Measurements from ENCODE around the gene WDSUB1.

Gene WDSUB1

DNA sequence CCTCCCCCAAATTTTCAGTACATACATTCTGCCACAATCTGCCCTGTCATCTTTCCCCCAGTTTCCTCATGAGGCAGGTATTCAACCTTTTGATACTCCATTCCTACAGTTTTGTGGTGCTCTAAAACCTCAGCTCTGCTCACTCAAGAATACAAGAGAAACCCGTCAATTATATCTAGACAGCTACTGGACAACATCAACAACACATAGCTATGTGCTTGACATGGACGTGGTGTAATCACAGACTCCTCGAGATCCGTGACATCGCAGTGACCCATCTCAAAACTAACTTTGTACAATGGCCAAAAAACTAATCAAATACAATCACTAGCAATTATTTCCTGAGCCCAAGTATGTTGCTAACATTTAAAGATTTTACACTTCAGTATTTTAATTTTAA, 23.6 kb downstream of the WDSUB1 start:
- H3K9me3 ChIP-seq (ENCODE audit: insufficient read depth, low read depth, low read length) = no peaks in the 10 kb centered on the region
- no peaks in the 10 kb centered on the region; the same call in 1 of the 2 replicates for H3K4me1 ChIP-seq (ENCODE audit: insufficient read depth, low read length)
- H3K9ac ChIP-seq (ENCODE audit: low read depth, low read length) = no peak overlapping the region
- H3K4me3 ChIP-seq (ENCODE audit: low read length) = no peak overlapping the region
- no peaks in the 10 kb centered on the region for H3K27me3 ChIP-seq (ENCODE audit: insufficient read depth, low read length)
- no peaks in the 10 kb centered on the region for H3K36me3 ChIP-seq (ENCODE audit: insufficient read depth, low read depth, low read length)
- H3K27ac ChIP-seq (ENCODE audit: low read length) = no peak overlapping the region

DNA sequence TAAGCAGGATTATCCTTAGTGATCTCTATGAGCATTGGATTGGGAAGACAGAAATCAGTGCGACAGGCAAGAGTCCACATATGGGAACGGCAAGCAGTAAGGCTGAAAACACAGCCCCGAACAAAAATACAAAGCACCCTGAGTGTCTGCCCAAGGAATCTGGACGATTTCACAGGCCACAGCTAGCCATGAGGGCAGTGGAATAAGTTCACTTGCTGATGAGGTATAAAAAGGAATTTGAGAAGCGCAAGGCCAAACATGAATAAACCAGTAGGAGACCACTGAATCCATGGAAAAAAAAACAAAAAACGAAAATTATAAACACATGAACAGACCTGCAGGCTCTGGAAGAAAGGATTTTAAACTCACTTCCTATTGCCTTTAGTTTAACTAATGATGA, 24.3 kb downstream of the WDSUB1 start:
- H3K4me1 ChIP-seq (ENCODE audit: insufficient read depth, low read length) = no peaks in the 10 kb centered on the region
- no peak overlapping the region for H3K4me3 ChIP-seq (ENCODE audit: low read length)
- H3K9me3 ChIP-seq (ENCODE audit: insufficient read depth, low read depth, low read length) = no peaks in the 10 kb centered on the region
- no peak overlapping the region for H3K27ac ChIP-seq (ENCODE audit: low read length)
- H3K36me3 ChIP-seq (ENCODE audit: insufficient read depth, low read depth, low read length) = no peaks in the 10 kb centered on the region
- no peaks in the 10 kb centered on the region for H3K27me3 ChIP-seq (ENCODE audit: insufficient read depth, low read length)
- H3K9ac ChIP-seq (ENCODE audit: low read depth, low read length) = no peak overlapping the region

- H3K27me3 ChIP-seq (ENCODE audit: insufficient read depth, low read length) = no peaks in the 10 kb centered on the region
- no peak overlapping the region for H3K27ac ChIP-seq (ENCODE audit: low read length)
- no peaks in the 10 kb centered on the region for H3K4me1 ChIP-seq (ENCODE audit: insufficient read depth, low read length)
- H3K4me3 ChIP-seq (ENCODE audit: low read length) = no peak overlapping the region
- no peak overlapping the region for H3K9ac ChIP-seq (ENCODE audit: low read depth, low read length)
- no peaks in the 10 kb centered on the region for H3K9me3 ChIP-seq (ENCODE audit: insufficient read depth, low read depth, low read length)
- H3K36me3 ChIP-seq (ENCODE audit: insufficient read depth, low read depth, low read length) = no peaks in the 10 kb centered on the region
Measured at GRCh38 chr2:159256159-159256558, 30.3 kb downstream of the WDSUB1 start.

- H3K27ac ChIP-seq (ENCODE audit: low read length) = no peak overlapping the region
- no peak overlapping the region for H3K4me3 ChIP-seq (ENCODE audit: low read length)
- no peaks in the 10 kb centered on the region for H3K36me3 ChIP-seq (ENCODE audit: insufficient read depth, low read depth, low read length)
- H3K27me3 ChIP-seq (ENCODE audit: insufficient read depth, low read length) = no peaks in the 10 kb centered on the region
- no peaks in the 10 kb centered on the region for H3K9me3 ChIP-seq (ENCODE audit: insufficient read depth, low read depth, low read length)
- no peaks in the 10 kb centered on the region for H3K4me1 ChIP-seq (ENCODE audit: insufficient read depth, low read length)
- H3K9ac ChIP-seq (ENCODE audit: low read depth, low read length) = no peak overlapping the region
Measured at GRCh38 chr2:159252905-159253304, 33.6 kb downstream of the WDSUB1 start.

DNA sequence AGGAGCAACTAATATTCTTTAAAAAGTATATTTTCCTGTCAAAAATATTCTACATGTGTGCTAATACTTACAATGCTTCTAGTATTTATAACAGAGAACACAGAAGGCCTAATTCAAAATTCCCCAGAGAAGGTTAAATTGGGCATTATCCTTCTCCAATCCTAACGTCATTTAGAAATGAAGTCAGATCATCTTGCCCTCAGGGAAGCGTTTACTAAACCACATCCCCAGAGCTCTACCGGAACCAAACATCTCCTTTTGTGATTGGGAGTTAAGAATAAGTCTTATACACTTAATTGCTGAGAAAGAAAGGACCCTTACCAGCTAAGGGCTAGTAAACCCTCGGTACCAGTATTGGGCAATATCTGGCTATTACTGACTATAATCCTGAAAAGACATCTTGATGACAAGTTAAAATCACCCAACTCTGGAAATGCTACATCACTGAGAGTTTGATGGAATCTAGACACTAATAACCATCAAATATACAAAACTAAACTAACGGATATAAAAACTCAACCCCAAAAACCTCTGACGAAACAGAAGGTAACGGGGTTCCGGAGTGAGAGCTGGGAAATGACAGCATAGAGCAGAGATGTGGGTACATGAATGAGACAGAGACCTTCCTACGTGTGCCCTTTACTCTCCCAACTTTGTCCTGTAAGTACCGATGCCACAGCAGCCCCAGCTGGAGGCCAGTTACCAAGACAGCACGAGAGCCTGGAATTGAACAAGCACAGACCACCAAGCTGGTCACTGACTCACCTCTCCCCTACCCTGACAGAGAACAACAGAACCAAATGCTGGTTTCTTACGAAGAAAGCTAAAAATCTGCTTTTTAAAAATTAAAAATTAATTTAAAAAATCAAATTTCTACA, 35.0 kb downstream of the WDSUB1 start:
- no peaks in the 10 kb centered on the region for H3K27me3 ChIP-seq (ENCODE audit: insufficient read depth, low read length)
- no peaks in the 10 kb centered on the region for H3K9me3 ChIP-seq (ENCODE audit: insufficient read depth, low read depth, low read length)
- H3K9ac ChIP-seq (ENCODE audit: low read depth, low read length) = no peak overlapping the region

GRCh38 chr2:159249990-159250715, 36.4 kb downstream of the WDSUB1 start:
- Histone ChIP-seq H3K27ac (ENCODE audit: low read length) (no peak overlapping the region), H3K27me3 (ENCODE audit: insufficient read depth, low read length) (no peaks in the 10 kb centered on the region), H3K4me1 (ENCODE audit: insufficient read depth, low read length) (no peaks in the 10 kb centered on the region)

More for the DNA sequence above, 35.0 kb downstream of the WDSUB1 start:
- Histone ChIP-seq H3K27ac (ENCODE audit: low read length) (no peak overlapping the region), H3K36me3 (ENCODE audit: insufficient read depth, low read depth, low read length) (no peaks in the 10 kb centered on the region), H3K4me1 (ENCODE audit: insufficient read depth, low read length) (no peaks in the 10 kb centered on the region), H3K4me3 (ENCODE audit: low read length) (no peak overlapping the region)

DNA sequence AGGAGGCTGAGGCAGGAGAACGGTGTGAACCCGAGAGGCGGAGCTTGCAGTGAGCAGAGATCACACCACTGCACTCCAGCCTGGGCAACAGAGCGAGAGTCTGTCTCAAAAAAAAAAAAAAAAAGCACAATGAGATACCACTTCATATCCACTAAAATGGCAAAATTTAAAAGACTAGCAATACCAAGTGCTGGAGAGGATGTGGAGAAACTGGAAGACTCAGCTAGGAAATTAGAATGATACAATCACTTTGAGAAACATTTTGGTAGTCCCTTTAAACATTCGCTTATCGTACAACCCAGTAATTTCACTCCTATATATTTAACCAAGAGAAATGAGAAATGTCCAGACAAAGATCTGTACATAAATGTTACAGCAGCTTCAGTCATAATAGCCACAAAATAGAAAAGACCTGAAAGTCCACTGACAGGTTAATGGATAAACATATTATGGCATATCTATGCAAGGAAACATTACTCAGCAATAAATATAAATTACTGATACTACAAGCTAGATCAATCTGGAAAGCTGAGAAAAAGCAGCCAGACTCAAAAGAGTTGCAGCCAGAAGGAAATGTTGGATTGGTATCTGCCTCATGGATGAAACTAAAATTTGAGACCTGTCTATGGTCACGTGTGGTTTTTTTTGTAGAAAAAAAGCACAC, 40.0 kb downstream of the WDSUB1 start:
- Histone ChIP-seq H3K9me3 (ENCODE audit: insufficient read depth, low read depth, low read length) (no peaks in the 10 kb centered on the region), H3K4me3 (ENCODE audit: low read length) (no peak overlapping the region), H3K36me3 (ENCODE audit: insufficient read depth, low read depth, low read length) (no peaks in the 10 kb centered on the region), H3K27ac (ENCODE audit: low read length) (no peak overlapping the region), H3K4me1 (ENCODE audit: insufficient read depth, low read length) (no peaks in the 10 kb centered on the region), H3K27me3 (ENCODE audit: insufficient read depth, low read length) (no peaks in the 10 kb centered on the region), H3K9ac (ENCODE audit: low read depth, low read length) (no peak overlapping the region)

More at GRCh38 chr2:159249990-159250715, 36.4 kb downstream of the WDSUB1 start:
- H3K36me3 ChIP-seq (ENCODE audit: insufficient read depth, low read depth, low read length) = no peaks in the 10 kb centered on the region
- no peak overlapping the region for H3K9ac ChIP-seq (ENCODE audit: low read depth, low read length)
- no peak overlapping the region for H3K4me3 ChIP-seq (ENCODE audit: low read length)
- no peaks in the 10 kb centered on the region for H3K9me3 ChIP-seq (ENCODE audit: insufficient read depth, low read depth, low read length)

GRCh38 chr2:159243529-159243928, 43.0 kb downstream of the WDSUB1 start:
- 0 out of 2 replicates have a peak, but pooled peaks cover 1% of the 10 kb centered on the region for H3K36me3 ChIP-seq (ENCODE audit: insufficient read depth, low read depth, low read length)
- no peaks in the 10 kb centered on the region for H3K27me3 ChIP-seq (ENCODE audit: insufficient read depth, low read length)
- no peak overlapping the region for H3K9ac ChIP-seq (ENCODE audit: low read depth, low read length)
- H3K27ac ChIP-seq (ENCODE audit: low read length) = no peak overlapping the region
- H3K9me3 ChIP-seq (ENCODE audit: insufficient read depth, low read depth, low read length) = no peaks in the 10 kb centered on the region
- H3K4me1 ChIP-seq (ENCODE audit: insufficient read depth, low read length) = no peaks in the 10 kb centered on the region
- H3K4me3 ChIP-seq (ENCODE audit: low read length) = no peak overlapping the region

DNA sequence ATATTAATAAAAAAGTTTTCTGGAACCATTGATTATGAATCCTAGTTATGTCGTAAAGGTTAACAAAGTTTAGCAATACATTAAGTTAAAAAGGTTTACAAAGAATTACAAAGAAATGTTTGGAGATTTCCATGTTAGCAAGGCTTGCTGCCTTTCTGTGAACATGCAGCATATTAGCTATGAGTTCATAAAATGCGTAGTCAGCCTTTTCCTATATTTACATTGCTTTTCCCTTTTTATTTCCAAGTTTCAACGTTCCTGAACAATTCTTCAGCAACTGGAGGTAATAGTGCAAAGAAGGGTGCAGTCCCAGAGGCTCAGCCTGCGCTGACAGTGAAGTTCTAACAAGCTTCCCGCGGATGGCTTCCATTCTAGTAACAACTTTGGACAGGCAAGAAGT, 51.6 kb downstream of the WDSUB1 start:
- no peaks in the 10 kb centered on the region for H3K9me3 ChIP-seq (ENCODE audit: insufficient read depth, low read depth, low read length)
- no peak overlapping the region for H3K4me3 ChIP-seq (ENCODE audit: low read length)
- H3K36me3 ChIP-seq (ENCODE audit: insufficient read depth, low read depth, low read length) = peaks cover 22% of the 10 kb centered on the region
- no peak overlapping the region for H3K9ac ChIP-seq (ENCODE audit: low read depth, low read length)
- no peak overlapping the region for H3K27ac ChIP-seq (ENCODE audit: low read length)
- no peaks in the 10 kb centered on the region for H3K27me3 ChIP-seq (ENCODE audit: insufficient read depth, low read length)
- no peaks in the 10 kb centered on the region for H3K4me1 ChIP-seq (ENCODE audit: insufficient read depth, low read length)

DNA sequence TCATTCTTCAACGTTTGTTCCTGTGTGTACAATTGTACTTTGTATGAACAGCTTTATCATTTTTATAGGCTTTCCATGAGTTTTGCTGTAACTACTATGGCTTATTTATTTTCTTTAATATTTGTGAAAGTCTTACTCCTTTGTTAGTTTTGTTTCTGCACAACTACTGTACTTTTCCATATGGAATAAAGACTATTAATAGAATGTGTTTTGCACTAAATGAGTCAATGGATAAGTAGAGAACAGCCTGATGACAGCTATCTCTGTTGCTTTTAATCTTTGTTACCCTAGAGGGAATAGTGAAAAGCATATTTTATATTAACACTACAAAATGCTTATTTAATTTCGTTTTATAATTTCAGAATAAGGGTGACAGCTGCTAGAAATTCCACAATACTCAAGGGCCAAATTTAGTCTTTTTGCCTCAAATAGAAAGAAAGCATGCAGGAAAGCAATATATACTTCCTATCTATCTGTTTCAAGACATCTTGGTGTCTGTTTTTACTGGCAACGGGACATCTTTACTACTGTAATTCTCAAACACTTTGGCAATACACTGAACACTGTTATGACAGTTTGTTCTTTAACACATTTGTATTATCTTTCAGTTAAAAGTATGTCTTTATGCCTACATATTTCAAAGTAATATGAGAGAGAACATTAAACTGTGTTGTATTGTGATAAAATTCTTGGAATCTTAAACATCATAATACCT, 53.9 kb downstream of the WDSUB1 start:
- Histone ChIP-seq H3K27me3 (ENCODE audit: insufficient read depth, low read length) (no peaks in the 10 kb centered on the region), H3K36me3 (ENCODE audit: insufficient read depth, low read depth, low read length) (peaks cover 23% of the 10 kb centered on the region), H3K27ac (ENCODE audit: low read length) (no peak overlapping the region), H3K4me3 (ENCODE audit: low read length) (no peak overlapping the region), H3K4me1 (ENCODE audit: insufficient read depth, low read length) (no peaks in the 10 kb centered on the region), H3K9me3 (ENCODE audit: insufficient read depth, low read depth, low read length) (no peaks in the 10 kb centered on the region), H3K9ac (ENCODE audit: low read depth, low read length) (no peak overlapping the region)

GRCh38 chr2:159230145-159230877, 56.2 kb downstream of the WDSUB1 start:
- no peaks in the 10 kb centered on the region for H3K9me3 ChIP-seq (ENCODE audit: insufficient read depth, low read depth, low read length)
- no peaks in the 10 kb centered on the region for H3K4me1 ChIP-seq (ENCODE audit: insufficient read depth, low read length)
- no peak overlapping the region for H3K9ac ChIP-seq (ENCODE audit: low read depth, low read length)
- no peak overlapping the region for H3K27ac ChIP-seq (ENCODE audit: low read length)
- no peak overlapping the region for H3K4me3 ChIP-seq (ENCODE audit: low read length)
- H3K27me3 ChIP-seq (ENCODE audit: insufficient read depth, low read length) = no peaks in the 10 kb centered on the region
- peaks cover 23% of the 10 kb centered on the region for H3K36me3 ChIP-seq (ENCODE audit: insufficient read depth, low read depth, low read length)
